Erythroblast (primary cell): ENCODE measurements around the gene MORN3.

ENCODE experiments used
- GATA1 ChIP-seq: IDR thresholded peaks from 2 replicates; pipeline ENCODE4 v1.6.1; 2011; ENCODE audit warnings: low read depth, mild to moderate bottlenecking, control low read depth, low read length, moderate library complexity
- POLR2A ChIP-seq: IDR thresholded peaks from 2 replicates; pipeline ENCODE4 v1.6.1; 2011; ENCODE audit warnings: mild to moderate bottlenecking, low read length

- TF ChIP-seq POLR2A: no peak
- TF ChIP-seq GATA1: no peak
Measured at GRCh38 chr12:121618659-121619233, 50.7 kb downstream of the MORN3 start.
